HEK293T (cell line): ENCODE results near the gene PKNOX2.

ENCODE experiments used
- CTCF ChIA-PET: fragments of 350-600 bp; formaldehyde crosslinking; extraction: SDS; loops from one replicate; lab custom pipeline; 2021; ENCODE audit warnings: antibody characterized with exemption, inconsistent platforms; lab: Yijun Ruan, JAX
- POLR2A ChIA-PET: fragments of 350-600 bp; formaldehyde crosslinking; extraction: SDS; loops from one replicate; lab custom pipeline; 2020; ENCODE audit warnings: antibody characterized with exemption, inconsistent platforms; lab: Yijun Ruan, JAX
- DNase-seq: peaks from one replicate; pipeline ENCODE4 v3.0.0; 2012; ENCODE audit warnings: mixed read lengths; ENCODE audit errors: extremely low spot score
- ARNT ChIP-seq: fragments of 450-650 bp; IDR thresholded peaks from 2 replicates; pipeline ENCODE4 v1.6.1; 2017; ENCODE audit warnings: mild to moderate bottlenecking
- BHLHE40 ChIP-seq: fragments of 450-650 bp; IDR thresholded peaks from 2 replicates; pipeline ENCODE4 v1.6.1; 2016; ENCODE audit warnings: mild to moderate bottlenecking, moderate library complexity, borderline replicate concordance
- CTBP1 ChIP-seq: fragments of 450-650 bp; IDR thresholded peaks from 2 replicates; pipeline ENCODE4 v1.6.1; 2016; ENCODE audit warnings: borderline replicate concordance
- ELF4 ChIP-seq: fragments of 450-650 bp; IDR thresholded peaks from 2 replicates; pipeline ENCODE4 v1.6.1; 2017; ENCODE audit warnings: antibody characterized with exemption
- FOXA1 ChIP-seq: fragments of 450-650 bp; IDR thresholded peaks from 2 replicates; pipeline ENCODE4 v1.6.1; 2016; ENCODE audit warnings: mild to moderate bottlenecking
- FOXK2 ChIP-seq: fragments of 450-650 bp; IDR thresholded peaks from 2 replicates; pipeline ENCODE4 v1.6.1; 2016; ENCODE audit warnings: mild to moderate bottlenecking
- FOXM1 ChIP-seq: fragments of 450-650 bp; IDR thresholded peaks from 2 replicates; pipeline ENCODE4 v1.6.1; 2017; ENCODE audit warnings: mild to moderate bottlenecking, borderline replicate concordance
- L3MBTL2 ChIP-seq: fragments of 450-650 bp; conservative IDR thresholded peaks from 2 replicates; pipeline ENCODE4 v1.6.1; 2016; ENCODE audit warnings: mild to moderate bottlenecking
- LEF1 ChIP-seq: fragments of 450-650 bp; IDR thresholded peaks from 2 replicates; pipeline ENCODE4 v1.6.1; 2017; ENCODE audit warnings: mild to moderate bottlenecking, borderline replicate concordance
- SP1 ChIP-seq: fragments of 450-650 bp; IDR thresholded peaks from 2 replicates; pipeline ENCODE4 v1.6.1; 2017
- SUZ12 ChIP-seq: fragments of 450-650 bp; IDR thresholded peaks from 2 replicates; pipeline ENCODE4 v1.6.1; 2016; ENCODE audit warnings: mild to moderate bottlenecking
- TARDBP ChIP-seq: fragments of 450-650 bp; IDR thresholded peaks from 2 replicates; pipeline ENCODE4 v1.6.1; 2016
- ZNF384 ChIP-seq: fragments of 450-650 bp; IDR thresholded peaks from 2 replicates; pipeline ENCODE4 v1.6.1; 2016
- TF ChIP-seq, protein P1 (sequence below): fragments of 450-650 bp; IDR thresholded peaks from 2 replicates; pipeline ENCODE4 v1.6.1; 2016

PKNOX2 gene

GRCh38 chr11:125166764-125167291, 2.3 kb downstream of the PKNOX2 start:
- ChIA-PET CTCF (interaction anchor here (3.7 kb wide), 1 partner anchor 179 kb away, joined by 18 read pairs; no protein-coding TSS in a partner anchor), POLR2A (interaction anchor here (0.8 to 2.2 kb wide), 4 partner anchors 12 to 230 kb away, joined by 3 to 5 read pairs (median 3); no protein-coding TSS in a partner anchor)
- DNase-seq, result no peak
- TF ChIP-seq ARNT, result no peak

DNA sequence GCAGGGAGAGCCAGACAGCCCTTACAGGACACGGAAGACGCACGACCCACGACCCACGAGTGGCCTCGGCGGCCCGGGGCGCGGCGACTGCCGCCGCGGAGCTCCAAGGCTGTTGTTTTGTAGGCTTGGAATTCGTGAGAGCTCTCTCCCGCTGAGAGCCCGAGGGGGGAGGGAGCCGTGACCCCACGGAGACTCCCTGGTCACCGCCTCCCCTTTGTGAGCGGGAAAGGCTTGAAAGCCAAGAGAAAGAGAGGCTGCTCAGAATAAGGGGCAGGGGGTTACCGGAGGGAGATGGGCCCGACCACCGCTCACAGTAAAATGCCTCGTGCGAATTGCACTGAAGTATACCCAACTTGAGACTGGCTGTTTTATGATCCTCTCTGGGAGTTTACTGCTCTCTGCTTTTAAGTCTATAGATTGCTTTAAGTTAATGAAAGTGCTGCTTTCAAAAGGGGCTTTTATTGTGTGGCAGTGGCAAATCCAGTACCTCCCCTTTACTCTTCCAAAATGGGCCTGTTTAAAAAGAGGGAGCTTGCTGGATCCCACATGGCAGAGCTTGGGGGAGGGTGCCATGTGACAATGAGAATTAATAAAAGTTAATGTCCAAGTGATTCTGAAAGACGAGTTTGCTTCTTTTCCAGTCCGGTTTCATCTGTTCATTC, 2.9 kb downstream of the PKNOX2 start:
- CTCF ChIA-PET, result interaction anchor here (1.7 to 3.7 kb wide), 2 partner anchors 76 to 178 kb away, joined by 6 to 18 read pairs; no protein-coding TSS in a partner anchor
- peak; percentile 55 for DNase-seq
- POLR2A ChIA-PET, result interaction anchor here (0.8 to 2.3 kb wide), 7 partner anchors 12 to 721 kb away, joined by 3 to 8 read pairs (median 3); no protein-coding TSS in a partner anchor
- TF ChIP-seq SUZ12, result no peak
- TF ChIP-seq TARDBP, result no peak; the same call in 1 of the 2 replicates
- no peak for TF ChIP-seq BHLHE40
- peak; percentile 73 for TF ChIP-seq L3MBTL2
- TF ChIP-seq, protein P1, sequence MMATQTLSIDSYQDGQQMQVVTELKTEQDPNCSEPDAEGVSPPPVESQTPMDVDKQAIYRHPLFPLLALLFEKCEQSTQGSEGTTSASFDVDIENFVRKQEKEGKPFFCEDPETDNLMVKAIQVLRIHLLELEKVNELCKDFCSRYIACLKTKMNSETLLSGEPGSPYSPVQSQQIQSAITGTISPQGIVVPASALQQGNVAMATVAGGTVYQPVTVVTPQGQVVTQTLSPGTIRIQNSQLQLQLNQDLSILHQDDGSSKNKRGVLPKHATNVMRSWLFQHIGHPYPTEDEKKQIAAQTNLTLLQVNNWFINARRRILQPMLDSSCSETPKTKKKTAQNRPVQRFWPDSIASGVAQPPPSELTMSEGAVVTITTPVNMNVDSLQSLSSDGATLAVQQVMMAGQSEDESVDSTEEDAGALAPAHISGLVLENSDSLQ, result peak; percentile 71
- no peak for TF ChIP-seq FOXK2
- no peak for TF ChIP-seq CTBP1

DNA sequence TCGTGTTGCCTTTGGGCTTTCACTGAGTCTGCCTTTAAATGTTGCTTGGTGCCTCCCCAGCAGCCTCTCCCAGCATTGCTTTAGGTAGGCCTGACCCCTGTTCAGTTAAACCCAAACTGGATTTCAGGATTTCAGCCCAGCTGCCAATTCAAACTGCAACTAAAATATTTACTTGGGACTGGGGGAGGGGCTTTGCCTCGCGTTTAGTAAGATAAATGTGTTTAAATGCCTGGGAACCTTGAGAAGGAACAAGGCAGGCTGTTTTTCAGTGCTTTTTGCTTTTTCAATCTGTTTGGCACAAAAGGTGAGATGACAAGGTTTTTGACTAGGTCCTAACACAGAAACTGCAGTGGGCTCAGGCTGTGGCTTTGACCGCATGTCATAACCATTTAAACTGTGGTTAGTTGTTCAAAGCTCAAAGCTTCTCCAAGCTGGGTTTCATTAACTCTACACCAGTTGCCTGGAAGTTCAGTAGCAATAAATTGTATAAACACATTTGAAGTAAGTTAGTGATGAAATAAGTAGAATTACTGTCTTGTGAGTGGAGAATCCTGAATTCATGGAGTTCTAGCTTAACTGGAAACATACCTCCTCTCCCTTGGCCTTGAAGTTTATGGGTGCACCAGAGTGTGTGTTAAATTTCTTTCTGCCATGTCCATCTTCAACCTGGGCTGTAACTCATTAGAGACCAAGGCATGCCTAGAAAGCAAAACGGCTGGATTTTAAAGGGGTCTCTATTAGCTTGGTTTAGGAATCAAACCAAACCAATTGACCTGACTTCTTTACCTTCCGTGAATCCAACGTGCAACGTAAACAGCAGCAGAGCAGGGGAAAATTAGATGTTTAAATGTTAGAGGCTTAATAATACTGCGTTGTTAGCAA, 3.6 kb downstream of the PKNOX2 start:
- ChIA-PET POLR2A (interaction anchor here (0.9 to 2.3 kb wide), 6 partner anchors 12 to 720 kb away, joined by 3 to 8 read pairs (median 3); no protein-coding TSS in a partner anchor), CTCF (interaction anchor here (1.2 to 3.7 kb wide), 4 partner anchors 11 to 177 kb away, joined by 5 to 18 read pairs (median 6); no protein-coding TSS in a partner anchor)
- no peak for DNase-seq
- TF ChIP-seq FOXA1 (no peak), LEF1 (no peak), TARDBP (no peak), ZNF384 (no peak), SUZ12 (no peak), BHLHE40 (no peak)
- TF ChIP-seq, protein P1, result peak; percentile 63

GRCh38 chr11:125168918-125169456, 4.4 kb downstream of the PKNOX2 start:
- ChIA-PET POLR2A (interaction anchor here (0.9 to 2.3 kb wide), 4 partner anchors 11 to 173 kb away, joined by 3 to 8 read pairs (median 3); no protein-coding TSS in a partner anchor), CTCF (interaction anchor here (1.2 to 3.7 kb wide), 4 partner anchors 12 to 177 kb away, joined by 5 to 18 read pairs (median 6); no protein-coding TSS in a partner anchor)
- DNase-seq, result no peak

DNA sequence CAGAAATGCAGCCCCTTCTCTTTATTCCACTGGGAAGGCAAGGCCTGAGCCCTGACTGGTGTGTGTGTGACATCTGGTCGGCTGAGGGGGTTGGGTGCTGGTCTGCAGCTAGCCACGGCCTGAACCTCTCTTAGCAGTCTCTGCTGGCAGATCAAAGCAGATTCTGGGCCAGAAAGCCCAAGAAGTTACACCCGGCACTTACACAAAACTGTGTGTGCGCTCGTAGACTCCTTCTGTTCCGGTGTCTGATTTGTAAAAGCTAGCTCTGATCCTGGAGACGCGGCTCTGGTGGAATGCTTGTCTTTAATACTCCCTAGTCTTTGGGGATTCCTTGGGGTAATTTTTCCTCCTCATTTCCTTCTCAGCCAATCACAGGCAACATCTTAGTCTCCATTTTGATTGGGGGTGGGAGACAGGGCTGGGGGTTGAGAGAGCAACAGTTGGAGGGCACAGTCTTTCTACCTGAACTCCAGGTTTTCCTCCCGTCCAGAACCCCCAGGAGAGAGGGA, 5.5 kb downstream of the PKNOX2 start:
- no peak for DNase-seq
- CTCF ChIA-PET, result interaction anchor here (0.5 kb wide), 1 partner anchor 13 kb away, joined by 3 read pairs; no protein-coding TSS in a partner anchor
- no peak for TF ChIP-seq ARNT
- no peak for TF ChIP-seq FOXM1
- no peak for TF ChIP-seq CTBP1
- no peak for TF ChIP-seq SP1
- TF ChIP-seq LEF1, result no peak
- no peak for TF ChIP-seq BHLHE40
- no peak for TF ChIP-seq FOXA1
- no peak for TF ChIP-seq ZNF384
- no peak for TF ChIP-seq SUZ12
- POLR2A ChIA-PET, result interaction anchor here (1.3 to 2.0 kb wide), 2 partner anchors 10 to 95 kb away, joined by 3 to 8 read pairs; no protein-coding TSS in a partner anchor

More at GRCh38 chr11:125168918-125169456, 4.4 kb downstream of the PKNOX2 start:
- TF ChIP-seq ELF4, result no peak
- peak; percentile 33 for TF ChIP-seq L3MBTL2

GRCh38 chr11:125170510-125171031, 6.0 kb downstream of the PKNOX2 start:
- TF ChIP-seq L3MBTL2, result 0 out of 2 replicates have a peak, but pooled peaks have one; percentile 25
- TF ChIP-seq FOXM1, result no peak
- ChIA-PET POLR2A (interaction anchor here (2.0 kb wide), 1 partner anchor 10 kb away, joined by 8 read pairs; no protein-coding TSS in a partner anchor), CTCF (no interaction called here)
- DNase-seq, result no peak
